Amniotic stem cell (primary cell): ENCODE results near the gene IDUA.
A peak's percentile ranks its signal among the peaks of the same experiment; 100 is the strongest.

ENCODE experiments used
- DNase-seq: peaks from one replicate; lab custom pipeline; 2025; lab: John Stamatoyannopoulos, UW

IDUA gene

GRCh38 chr4:1000686-1001260 lies 13.9 kb downstream of the IDUA start:
- no peak for DNase-seq

DNA sequence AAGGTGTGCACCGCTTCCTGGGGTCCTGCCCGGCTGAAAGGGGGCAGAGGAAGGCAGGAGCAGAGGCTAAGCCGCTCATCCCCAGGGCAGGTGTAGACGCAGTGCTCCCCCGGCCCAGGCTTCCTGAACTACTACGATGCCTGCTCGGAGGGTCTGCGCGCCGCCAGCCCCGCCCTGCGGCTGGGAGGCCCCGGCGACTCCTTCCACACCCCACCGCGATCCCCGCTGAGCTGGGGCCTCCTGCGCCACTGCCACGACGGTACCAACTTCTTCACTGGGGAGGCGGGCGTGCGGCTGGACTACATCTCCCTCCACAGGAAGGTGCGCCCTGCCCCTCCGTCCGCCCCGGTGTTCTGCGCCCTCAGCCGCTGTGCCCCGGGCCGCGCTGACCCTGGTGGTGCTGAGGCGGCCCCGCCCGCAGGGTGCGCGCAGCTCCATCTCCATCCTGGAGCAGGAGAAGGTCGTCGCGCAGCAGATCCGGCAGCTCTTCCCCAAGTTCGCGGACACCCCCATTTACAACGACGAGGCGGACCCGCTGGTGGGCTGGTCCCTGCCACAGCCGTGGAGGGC lies 14.8 kb downstream of the IDUA start:
- DNase-seq = no peak

DNA sequence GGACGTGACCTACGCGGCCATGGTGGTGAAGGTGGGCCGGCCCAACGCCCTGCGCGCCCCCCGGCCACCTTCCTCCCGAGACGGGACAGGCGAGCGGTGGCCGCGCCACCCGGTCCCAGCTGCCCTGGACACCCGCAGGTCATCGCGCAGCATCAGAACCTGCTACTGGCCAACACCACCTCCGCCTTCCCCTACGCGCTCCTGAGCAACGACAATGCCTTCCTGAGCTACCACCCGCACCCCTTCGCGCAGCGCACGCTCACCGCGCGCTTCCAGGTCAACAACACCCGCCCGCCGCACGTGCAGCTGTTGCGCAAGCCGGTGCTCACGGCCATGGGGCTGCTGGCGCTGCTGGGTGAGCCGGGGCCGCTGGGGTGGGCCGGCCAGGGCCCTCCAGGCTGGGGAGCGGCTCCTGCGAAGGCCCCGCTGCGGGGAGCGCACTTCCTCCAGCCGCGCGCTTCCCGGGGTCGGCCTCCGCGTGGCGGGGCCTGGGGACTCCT lies 15.3 kb downstream of the IDUA start:
- no peak for DNase-seq

- no peak for DNase-seq
Measured at GRCh38 chr4:1002631-1003251, 15.9 kb downstream of the IDUA start.

DNA sequence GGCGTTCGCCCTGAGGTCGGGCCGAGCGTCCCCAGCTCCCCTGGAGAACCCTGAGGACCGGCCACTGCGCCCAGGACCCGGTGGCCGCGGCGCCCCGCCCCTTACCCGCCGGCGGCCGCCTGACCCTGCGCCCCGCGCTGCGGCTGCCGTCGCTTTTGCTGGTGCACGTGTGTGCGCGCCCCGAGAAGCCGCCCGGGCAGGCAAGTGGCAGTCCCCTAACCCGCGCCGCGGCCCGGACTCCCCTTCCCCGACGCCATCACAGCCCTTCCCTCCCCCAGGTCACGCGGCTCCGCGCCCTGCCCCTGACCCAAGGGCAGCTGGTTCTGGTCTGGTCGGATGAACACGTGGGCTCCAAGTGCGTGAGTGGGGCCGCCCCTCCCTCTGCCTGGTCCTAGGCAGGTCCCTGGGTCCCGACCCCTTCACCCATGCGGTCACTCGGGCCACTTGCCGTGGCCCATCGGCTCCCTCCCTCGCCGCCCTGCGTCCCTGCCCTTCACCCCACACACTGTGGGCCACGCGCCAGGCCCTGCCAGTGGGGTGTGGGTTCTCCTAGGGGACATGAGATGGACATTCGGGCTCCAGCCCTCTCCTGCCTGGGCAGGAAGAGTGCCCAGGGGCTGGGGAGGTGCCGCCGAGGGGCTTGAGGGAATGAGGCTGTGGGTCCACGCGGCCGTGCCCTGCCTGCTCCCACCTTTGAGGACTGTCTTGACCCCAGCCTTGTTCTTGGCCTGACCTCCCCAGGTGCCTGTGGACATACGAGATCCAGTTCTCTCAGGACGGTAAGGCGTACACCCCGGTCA lies 16.6 kb downstream of the IDUA start:
- no peak for DNase-seq

DNA sequence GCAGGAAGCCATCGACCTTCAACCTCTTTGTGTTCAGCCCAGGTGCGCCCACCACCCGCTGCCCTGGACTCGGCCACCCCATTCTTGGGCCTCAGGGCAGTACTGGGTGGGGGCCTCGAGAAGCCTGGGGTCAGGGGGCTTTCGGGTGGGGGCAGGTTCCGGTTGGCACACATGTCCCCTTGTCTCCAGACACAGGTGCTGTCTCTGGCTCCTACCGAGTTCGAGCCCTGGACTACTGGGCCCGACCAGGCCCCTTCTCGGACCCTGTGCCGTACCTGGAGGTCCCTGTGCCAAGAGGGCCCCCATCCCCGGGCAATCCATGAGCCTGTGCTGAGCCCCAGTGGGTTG lies 17.2 kb downstream of the IDUA start:
- no peak for DNase-seq

DNA sequence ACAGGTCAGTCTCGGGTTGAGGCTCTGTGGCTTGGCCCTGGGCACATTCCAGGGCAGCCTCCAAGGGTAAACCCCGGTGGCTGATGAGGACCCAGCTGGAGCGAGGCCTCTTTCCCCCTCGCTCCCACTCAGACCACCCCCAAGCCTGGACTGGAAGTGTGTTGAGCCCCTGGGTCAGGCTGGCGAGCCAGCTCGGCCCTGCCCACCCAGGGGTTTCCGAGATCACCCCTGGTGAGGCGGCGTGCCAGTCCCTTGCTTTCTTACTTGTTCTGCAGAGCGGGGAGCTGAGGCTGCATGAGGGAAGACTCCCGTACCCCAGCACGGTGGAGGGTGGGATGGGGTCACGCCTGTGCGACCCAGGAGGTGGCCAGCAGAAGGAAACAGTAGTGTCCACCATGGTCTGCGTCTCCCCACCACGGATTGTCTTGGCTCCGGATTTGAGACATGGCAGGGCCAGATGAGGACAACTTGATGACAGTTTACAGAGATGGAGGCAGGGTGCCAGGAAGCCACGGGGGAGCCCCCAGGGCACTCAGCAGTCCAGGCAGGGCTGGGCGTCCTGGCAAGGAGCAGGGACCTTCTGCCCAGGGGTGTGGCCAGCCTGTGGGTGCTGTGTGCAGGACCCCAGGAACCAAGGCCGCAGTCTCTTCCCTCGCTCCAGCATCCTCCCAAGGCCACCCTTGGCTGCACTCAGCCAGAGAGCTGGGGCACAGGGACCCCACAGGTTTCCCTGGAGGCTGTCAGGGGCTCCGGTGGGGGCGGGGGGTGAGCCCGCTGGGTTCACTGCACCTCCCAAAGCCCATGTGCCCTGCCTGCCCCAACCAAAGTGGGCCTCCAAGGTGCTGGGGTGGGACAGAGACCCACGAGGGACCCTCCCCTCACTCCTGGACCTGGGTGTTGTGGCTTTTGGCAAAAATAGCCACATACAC lies 18.0 kb downstream of the IDUA start:
- no peak for DNase-seq

- no peak for DNase-seq
Measured at GRCh38 chr4:1006856-1007255, 20.0 kb downstream of the IDUA start.

DNA sequence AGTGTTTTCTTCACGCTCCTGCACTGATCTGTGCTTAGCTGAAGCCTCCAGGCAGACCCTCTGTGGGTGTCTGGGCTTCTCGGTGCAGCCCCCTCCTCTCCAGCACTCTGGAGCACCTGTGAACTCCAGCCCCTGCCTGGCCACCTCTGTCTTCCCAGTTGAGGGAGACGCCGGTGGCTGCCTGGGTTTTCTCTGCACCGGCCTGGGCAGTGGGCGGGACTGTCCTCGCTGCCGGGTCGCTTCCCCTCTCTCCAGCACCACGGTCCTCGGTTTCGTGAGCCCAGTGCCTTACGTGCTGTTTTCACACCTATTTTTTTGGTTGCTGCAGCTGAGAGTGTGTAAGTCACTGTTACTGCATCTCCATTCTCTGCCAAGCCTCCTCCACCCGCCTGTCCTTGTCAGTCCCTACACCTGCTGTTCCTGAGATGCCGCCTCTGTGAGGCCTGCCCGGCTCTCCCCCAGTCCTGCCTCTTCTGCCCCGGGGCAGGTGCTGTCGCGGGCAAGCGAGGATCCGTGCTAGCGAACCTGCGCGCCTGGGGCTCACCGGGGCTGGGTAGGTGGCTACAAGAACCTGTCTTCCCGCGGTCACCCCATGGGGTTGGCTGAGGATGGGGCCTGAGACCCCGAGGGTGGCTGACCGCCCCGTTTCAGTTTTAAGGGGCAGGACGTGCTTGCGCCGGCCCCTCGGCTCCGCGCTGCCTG lies 22.1 kb downstream of the IDUA start:
- DNase-seq = no peak

GRCh38 chr4:1009542-1010394 lies 22.9 kb downstream of the IDUA start:
- DNase-seq = peak; percentile 27

GRCh38 chr4:1010395-1011021 lies 23.7 kb downstream of the IDUA start:
- DNase-seq = no peak

- peak; percentile 78 for DNase-seq
Measured at GRCh38 chr4:1011022-1011665, 24.3 kb downstream of the IDUA start, which contains the start of gene FGFRL1. FGFRL1 (plus strand) TSS chr4:1011626; CDS start chr4:1012486, 860 bp downstream.

GRCh38 chr4:1011666-1012033 lies 24.8 kb downstream of the IDUA start:
- DNase-seq = no peak

DNA sequence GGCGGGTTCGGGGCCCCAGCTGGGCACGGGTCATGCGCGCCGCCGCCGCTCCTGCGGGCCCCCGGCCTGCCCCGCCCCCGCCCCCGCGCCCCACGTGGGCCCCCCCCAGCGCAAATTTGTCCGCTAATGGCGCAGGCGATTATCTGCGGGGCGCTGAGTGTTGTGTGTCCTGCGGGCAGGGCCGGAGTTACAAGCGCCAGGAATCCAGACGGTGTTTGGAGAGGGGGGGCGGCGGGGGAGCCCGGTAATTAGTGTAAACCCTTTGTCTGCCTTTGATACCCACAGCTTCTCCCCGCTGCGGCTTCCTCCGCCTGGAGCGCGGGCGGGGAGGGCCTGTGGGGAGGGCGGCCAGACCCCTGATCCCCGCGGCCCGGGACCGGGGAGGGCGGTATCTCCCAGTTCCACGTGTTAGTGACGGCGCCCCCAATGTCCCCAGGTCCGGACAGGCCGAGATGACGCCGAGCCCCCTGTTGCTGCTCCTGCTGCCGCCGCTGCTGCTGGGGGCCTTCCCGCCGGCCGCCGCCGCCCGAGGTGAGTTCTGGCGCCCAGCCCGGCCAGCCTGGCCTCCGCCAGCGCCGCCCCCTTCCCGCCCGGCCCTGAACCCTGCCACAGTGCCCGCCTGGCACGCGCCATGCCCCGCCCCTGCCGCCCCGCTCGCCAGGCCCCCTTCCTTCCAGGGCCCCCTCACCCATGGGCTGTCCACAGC lies 25.3 kb downstream of the IDUA start:
- no peak for DNase-seq

- DNase-seq = no peak
Measured at GRCh38 chr4:1013225-1014073, 26.6 kb downstream of the IDUA start.

DNA sequence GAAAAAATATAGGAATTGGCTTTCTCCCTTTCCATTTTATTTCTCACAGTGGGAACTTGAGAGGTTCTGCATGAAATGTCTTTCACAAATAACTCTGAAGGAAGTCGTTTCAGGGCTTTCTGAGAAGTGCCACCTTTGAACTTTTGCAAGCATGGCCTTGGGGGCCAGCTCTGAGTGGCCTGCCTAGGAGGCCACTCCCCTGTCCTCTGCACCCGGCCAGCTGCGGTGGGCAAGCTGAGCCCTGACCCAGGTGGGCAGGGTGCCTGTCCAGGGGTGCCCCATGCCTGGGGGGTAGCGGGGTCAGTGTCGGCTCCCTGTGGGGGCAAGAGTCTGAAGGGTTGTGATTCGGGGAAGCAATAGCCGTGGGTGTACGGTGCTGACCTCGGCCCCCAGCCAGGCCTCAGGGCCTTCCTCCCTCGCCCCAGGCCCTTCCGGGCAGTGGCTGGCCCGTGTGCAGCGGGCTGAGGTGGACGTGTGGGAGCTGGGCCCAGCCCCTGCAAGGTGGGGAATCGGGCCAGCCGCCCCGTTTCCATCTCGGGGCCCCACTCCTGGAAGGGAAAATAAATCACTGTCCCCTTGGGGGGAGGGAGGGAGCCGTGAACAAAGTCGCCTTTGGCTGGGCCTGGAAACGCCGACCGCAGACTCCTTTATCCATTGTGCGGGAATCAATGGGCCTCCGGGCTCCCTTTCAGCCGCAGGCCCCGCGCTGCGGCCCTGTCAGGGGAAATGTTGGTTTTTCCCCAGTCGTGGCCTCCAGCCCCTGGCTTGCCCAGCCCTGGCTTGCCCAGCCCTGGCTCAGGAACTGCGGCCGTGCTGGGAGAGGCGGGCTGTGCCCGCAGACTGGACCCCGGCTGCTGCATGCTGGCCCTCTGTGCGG lies 27.7 kb downstream of the IDUA start:
- DNase-seq = no peak

DNA sequence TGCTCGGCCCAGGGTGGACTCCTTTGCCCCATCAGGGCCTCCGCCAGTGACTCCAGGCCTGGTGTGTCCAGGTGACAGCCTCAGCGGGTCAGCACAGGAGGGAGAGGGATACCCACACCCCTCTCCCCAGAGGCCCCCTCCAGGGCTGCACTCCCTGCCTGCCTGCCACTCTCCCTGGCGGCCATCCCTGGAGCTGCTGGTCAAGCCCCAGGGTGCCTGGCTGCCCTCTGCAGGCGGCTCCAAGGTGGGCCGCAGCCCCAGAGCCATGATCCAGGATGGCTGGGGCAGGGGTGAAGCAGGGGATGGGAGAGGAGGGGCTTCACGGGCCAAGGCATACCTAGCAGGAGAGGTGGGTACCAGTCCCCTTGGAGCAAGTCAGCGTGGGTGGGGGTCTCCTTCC lies 28.3 kb downstream of the IDUA start:
- no peak for DNase-seq
